ENCODE measurements around the gene SRCAP.

DNA sequence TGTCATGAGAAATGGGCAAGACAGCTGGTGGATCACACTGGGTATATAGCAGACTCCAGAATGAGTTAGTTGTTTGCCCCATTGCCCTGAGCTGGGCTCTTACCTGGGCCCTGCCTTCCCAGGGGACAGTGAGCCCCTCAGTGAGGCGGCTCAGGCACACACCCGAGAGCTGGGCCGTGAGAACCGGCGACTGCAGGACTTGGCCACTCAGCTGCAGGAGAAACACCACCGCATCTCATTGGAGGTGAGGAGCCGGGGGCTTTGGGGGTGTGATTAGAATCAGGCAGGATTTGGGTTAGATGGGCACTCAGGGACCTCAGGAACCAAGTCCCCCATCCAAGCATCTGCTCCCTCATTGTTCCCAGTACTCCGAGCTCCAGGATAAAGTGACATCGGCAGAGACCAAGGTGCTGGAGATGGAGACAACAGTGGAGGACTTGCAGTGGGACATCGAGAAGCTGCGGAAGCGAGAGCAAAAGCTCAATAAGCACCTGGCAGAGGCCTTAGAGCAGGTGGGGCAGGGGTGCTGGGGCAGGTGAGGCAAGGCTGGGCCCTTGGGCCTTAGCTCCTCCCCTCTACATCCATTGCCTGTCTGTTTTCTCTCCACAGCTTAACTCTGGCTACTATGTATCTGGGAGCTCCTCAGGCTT lies 66.0 kb downstream of the SRCAP start:
- TF ChIP-seq, protein P1, sequence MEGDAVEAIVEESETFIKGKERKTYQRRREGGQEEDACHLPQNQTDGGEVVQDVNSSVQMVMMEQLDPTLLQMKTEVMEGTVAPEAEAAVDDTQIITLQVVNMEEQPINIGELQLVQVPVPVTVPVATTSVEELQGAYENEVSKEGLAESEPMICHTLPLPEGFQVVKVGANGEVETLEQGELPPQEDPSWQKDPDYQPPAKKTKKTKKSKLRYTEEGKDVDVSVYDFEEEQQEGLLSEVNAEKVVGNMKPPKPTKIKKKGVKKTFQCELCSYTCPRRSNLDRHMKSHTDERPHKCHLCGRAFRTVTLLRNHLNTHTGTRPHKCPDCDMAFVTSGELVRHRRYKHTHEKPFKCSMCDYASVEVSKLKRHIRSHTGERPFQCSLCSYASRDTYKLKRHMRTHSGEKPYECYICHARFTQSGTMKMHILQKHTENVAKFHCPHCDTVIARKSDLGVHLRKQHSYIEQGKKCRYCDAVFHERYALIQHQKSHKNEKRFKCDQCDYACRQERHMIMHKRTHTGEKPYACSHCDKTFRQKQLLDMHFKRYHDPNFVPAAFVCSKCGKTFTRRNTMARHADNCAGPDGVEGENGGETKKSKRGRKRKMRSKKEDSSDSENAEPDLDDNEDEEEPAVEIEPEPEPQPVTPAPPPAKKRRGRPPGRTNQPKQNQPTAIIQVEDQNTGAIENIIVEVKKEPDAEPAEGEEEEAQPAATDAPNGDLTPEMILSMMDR (conservative IDR thresholded peaks at IDR 0.05 in 1 of 2, IDR thresholded peaks at IDR 0.05 in 1 of 2; ENCODE audit: extremely low read depth in 1 of 2, insufficient read depth in 1 of 2, low read depth in 1 of 2, low read length in 2 of 2) = no peak
- TF ChIP-seq EZH2 (IDR thresholded peaks at IDR 0.05; ENCODE audit: borderline replicate concordance, low read length) = no peak
